ENCODE results near the gene TBX15.

Gene TBX15

DNA sequence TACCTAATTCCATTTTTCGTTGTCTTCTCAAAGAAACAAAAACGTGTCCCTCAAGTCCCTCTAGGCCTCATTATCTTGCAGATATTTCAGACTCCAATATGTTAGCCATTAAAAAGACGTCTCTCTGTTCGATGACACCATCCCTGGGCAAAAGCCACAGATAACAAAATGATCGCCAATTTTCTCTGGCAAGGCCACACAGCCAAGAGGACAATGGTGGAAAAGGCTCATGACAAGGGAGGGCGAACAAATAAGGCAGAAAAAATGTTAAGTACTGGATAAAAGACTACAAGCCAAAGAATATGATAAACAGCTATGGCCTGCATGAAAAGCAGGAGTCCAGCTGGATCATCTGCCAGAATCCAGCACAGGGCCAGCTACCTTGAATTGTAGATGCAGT lies 82.9 kb downstream of the TBX15 start:
- no peak for TF ChIP-seq REST (IDR thresholded peaks at IDR 0.05; ENCODE audit: insufficient read depth in 1 of 2, low read depth in 2 of 2, low read length in 2 of 2)
- TF ChIP-seq FOXP2 (optimal IDR thresholded peaks at IDR 0.05; ENCODE audit: borderline replicate concordance, extremely low read depth, extremely low read length, insufficient read depth), result no peak
- TF ChIP-seq SIN3A (IDR thresholded peaks at IDR 0.05; ENCODE audit: borderline replicate concordance, insufficient read depth, low read length), result no peak

DNA sequence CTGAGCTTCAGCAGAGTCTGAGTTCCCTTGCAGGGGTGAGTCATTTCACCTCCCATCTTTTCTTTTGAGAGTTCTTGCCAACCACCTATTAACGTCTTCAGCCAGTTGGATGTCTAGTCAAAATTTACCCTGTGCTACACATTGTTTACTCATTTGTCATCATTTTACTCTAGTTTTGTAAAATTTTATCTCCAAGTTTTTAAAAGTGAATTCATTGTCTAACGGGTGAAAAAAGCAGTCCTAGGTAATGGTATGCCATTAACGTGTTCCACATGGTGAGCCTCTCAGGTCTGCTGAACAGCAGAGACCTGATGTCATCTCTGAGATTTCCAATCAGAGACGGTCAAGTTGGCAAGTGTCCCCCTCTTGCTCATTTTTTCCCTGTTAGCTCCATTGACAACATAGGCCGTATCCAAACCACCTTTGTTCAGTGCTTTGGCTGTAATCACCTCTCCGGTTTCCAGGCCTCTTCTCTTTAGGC lies 85.4 kb downstream of the TBX15 start:
- TF ChIP-seq POLR2AphosphoS5 (IDR thresholded peaks at IDR 0.05; ENCODE audit: low read depth, low read length), result no peak
- no peak for TF ChIP-seq REST (IDR thresholded peaks at IDR 0.05; ENCODE audit: insufficient read depth in 1 of 2, low read depth in 2 of 2, low read length in 2 of 2)
- TF ChIP-seq TAF1 (IDR thresholded peaks at IDR 0.05; ENCODE audit: borderline replicate concordance, insufficient read depth, low read length), result no peak
- TF ChIP-seq SIN3A (IDR thresholded peaks at IDR 0.05; ENCODE audit: borderline replicate concordance, insufficient read depth, low read length), result no peak
- no peak for TF ChIP-seq FOXP2 (optimal IDR thresholded peaks at IDR 0.05; ENCODE audit: borderline replicate concordance, extremely low read depth, extremely low read length, insufficient read depth)

- TF ChIP-seq REST (IDR thresholded peaks at IDR 0.05; ENCODE audit: insufficient read depth in 1 of 2, low read depth in 2 of 2, low read length in 2 of 2), result no peak
- TF ChIP-seq POLR2AphosphoS5 (IDR thresholded peaks at IDR 0.05; ENCODE audit: low read depth, low read length), result no peak
- no peak for TF ChIP-seq FOXP2 (optimal IDR thresholded peaks at IDR 0.05; ENCODE audit: borderline replicate concordance, extremely low read depth, extremely low read length, insufficient read depth)
- TF ChIP-seq TAF1 (IDR thresholded peaks at IDR 0.05; ENCODE audit: borderline replicate concordance, insufficient read depth, low read length), result no peak
- TF ChIP-seq SIN3A (IDR thresholded peaks at IDR 0.05; ENCODE audit: borderline replicate concordance, insufficient read depth, low read length), result no peak
Observed at GRCh38 chr1:118902299-118902698, 85.8 kb downstream of the TBX15 start.

GRCh38 chr1:118900643-118901440 lies 87.3 kb downstream of the TBX15 start:
- TF ChIP-seq REST (IDR thresholded peaks at IDR 0.05; ENCODE audit: insufficient read depth in 1 of 2, low read depth in 2 of 2, low read length in 2 of 2), result no peak
- no peak for TF ChIP-seq SIN3A (IDR thresholded peaks at IDR 0.05; ENCODE audit: borderline replicate concordance, insufficient read depth, low read length)
- no peak for TF ChIP-seq FOXP2 (optimal IDR thresholded peaks at IDR 0.05; ENCODE audit: borderline replicate concordance, extremely low read depth, extremely low read length, insufficient read depth)

All from PFSK-1 (cell line).